ENCODE results near the gene NUDT22. TPM values are rescaled to one million over a fixed set of nuclear protein-coding genes. Genes with fewer than 3 reads are reported as not detected.
"Not testable (repeated sequence)": the region's sequence is repeated elsewhere in the genome, so short reads cannot be mapped to it uniquely, and the experiment has no call there.

NUDT22 gene
- total RNA-seq, 1 donor from 2014 or later = 45.0 TPM

GRCh38 chr11:64244107-64244506, 18.0 kb downstream of the NUDT22 start:
- intact Hi-C loops (cut with DNase I) = no loop called here

DNA sequence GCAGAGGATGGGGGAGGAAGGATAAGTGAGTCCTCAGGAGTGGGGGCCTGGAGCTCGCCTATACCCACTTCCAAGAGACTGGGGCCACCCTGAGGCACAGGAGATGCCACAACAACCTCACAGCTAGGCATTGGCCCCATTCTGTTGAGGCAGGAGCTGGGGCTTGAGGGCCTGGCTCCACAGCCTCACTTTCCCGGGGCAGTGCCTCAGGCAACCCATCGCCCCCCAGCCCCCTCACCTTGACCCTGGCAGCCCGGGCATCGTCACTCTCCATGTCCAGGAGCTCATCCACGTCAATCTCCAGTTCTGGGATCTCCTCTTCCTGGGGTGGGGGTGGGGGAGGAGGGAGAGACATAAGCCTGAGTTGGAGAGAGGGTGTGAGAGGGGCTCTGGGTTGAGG, 18.9 kb downstream of the NUDT22 start:
- TF ChIP-seq, protein P1, sequence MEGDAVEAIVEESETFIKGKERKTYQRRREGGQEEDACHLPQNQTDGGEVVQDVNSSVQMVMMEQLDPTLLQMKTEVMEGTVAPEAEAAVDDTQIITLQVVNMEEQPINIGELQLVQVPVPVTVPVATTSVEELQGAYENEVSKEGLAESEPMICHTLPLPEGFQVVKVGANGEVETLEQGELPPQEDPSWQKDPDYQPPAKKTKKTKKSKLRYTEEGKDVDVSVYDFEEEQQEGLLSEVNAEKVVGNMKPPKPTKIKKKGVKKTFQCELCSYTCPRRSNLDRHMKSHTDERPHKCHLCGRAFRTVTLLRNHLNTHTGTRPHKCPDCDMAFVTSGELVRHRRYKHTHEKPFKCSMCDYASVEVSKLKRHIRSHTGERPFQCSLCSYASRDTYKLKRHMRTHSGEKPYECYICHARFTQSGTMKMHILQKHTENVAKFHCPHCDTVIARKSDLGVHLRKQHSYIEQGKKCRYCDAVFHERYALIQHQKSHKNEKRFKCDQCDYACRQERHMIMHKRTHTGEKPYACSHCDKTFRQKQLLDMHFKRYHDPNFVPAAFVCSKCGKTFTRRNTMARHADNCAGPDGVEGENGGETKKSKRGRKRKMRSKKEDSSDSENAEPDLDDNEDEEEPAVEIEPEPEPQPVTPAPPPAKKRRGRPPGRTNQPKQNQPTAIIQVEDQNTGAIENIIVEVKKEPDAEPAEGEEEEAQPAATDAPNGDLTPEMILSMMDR (IDR thresholded peaks at IDR 0.05) = no peak
- peak overlapping the region; percentile 72 for H3K27ac ChIP-seq
- no peaks in the 10 kb centered on the region for H3K9me3 ChIP-seq
- H3K4me3 ChIP-seq = peak overlapping the region; percentile 76
- peaks cover 42% of the 10 kb centered on the region for H3K4me1 ChIP-seq
- ATAC-seq (no peak), DNase-seq (no peak)
- no peaks in the 10 kb centered on the region for H3K27me3 ChIP-seq (ENCODE audit: low read depth)
- peaks cover 13% of the 10 kb centered on the region for H3K36me3 ChIP-seq
- intact Hi-C loops (cut with DNase I) = no loop called here

More at GRCh38 chr11:64244107-64244506, 18.0 kb downstream of the NUDT22 start:
- Histone ChIP-seq H3K4me3 (no peak overlapping the region), H3K27ac (no peak overlapping the region), H3K27me3 (ENCODE audit: low read depth) (no peaks in the 10 kb centered on the region), H3K36me3 (peaks cover 16% of the 10 kb centered on the region), H3K4me1 (peaks cover 51% of the 10 kb centered on the region), H3K9me3 (no peaks in the 10 kb centered on the region)
- no peak for ATAC-seq
- TF ChIP-seq, protein P1 (IDR thresholded peaks at IDR 0.05) = no peak
- no peak for DNase-seq

DNA sequence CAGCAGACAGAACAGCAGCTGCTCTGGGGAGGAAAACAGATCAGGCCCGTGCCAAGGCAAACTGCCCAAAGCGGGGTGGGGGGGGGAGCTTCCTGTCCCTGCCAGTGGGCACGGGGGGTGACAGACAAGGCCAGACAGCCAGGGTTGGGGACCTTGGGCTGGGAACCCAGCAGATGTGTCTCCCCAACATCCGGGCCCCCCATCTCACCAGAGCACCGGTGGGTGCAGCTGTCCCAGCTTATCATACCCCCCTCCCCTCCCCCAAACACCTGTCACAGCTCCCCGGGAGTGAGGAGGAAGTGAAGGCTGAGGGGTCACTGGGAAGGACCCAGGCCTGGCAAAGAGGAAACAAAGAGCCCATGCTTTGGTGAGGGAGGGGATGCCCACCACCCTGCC, 19.3 kb downstream of the NUDT22 start:
- ATAC-seq = no peak

DNA sequence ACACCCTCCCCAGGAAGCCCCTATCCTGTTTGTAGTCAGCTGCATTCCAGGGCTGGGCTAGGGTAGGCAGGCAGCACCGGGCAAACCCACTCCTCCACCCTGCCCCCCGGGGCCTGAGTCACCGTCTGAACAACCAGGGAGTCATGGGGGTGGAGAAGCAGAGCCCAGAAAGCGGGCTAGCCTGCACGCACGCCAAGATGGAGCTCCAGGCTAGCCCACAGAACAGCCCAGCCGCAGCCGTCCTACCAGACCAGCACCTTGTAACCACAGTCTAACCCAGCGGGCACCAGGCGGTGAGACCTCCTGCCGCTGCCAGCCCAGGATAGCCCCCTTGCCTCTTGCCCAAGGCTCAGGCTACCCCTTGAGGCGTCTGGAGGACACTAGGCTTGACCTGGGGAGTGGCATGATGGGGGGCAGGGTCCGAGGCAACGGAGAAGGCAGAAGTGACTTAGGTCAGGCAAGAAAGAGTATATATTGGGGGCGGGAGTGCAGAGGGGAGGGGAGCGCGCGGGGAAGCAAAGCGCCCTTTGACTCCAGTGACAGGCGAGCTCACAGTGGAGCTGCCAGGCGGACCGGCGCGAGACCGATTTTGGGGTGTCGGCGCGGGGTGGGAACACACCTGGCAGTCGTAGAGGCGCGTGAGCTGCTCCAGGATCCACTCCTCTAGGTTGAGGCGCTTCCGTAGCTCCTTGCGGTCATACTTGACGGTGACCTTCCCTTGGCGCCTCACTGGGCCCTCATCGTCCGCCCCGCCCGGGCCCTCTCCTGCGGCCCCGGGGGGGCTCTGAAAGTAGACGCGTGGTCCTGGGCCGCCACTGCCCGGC, 19.9 kb downstream of the NUDT22 start:
- no peak for ATAC-seq

More for the DNA sequence above, 19.3 kb downstream of the NUDT22 start:
- TF ChIP-seq, protein P1 (IDR thresholded peaks at IDR 0.05) = no peak
- intact Hi-C loops (cut with DNase I) = no loop called here
- no peak for DNase-seq
- no peaks in the 10 kb centered on the region for H3K27me3 ChIP-seq (ENCODE audit: low read depth)
- peak overlapping the region; percentile 76 for H3K4me3 ChIP-seq
- no peaks in the 10 kb centered on the region for H3K9me3 ChIP-seq
- H3K36me3 ChIP-seq = peaks cover 13% of the 10 kb centered on the region
- H3K27ac ChIP-seq = peak overlapping the region; percentile 72
- H3K4me1 ChIP-seq = peaks cover 38% of the 10 kb centered on the region

GRCh38 chr11:64246621-64246870, 20.5 kb downstream of the NUDT22 start:
- Histone ChIP-seq H3K36me3 (peaks cover 13% of the 10 kb centered on the region), H3K4me3 (peak overlapping the region; percentile 94), H3K4me1 (peaks cover 42% of the 10 kb centered on the region)
- H3K27ac ChIP-seq; H3K9me3 ChIP-seq; intact Hi-C loops (cut with DNase I); H3K27me3 ChIP-seq (ENCODE audit: low read depth); ATAC-seq; DNase-seq: not testable (repeated sequence)

More for the DNA sequence above, 19.9 kb downstream of the NUDT22 start:
- DNase-seq = peak; percentile 76
- intact Hi-C loops (cut with DNase I) = no loop called here
- H3K4me3 ChIP-seq = peak overlapping the region; percentile 76
- peak overlapping the region; percentile 72 for H3K27ac ChIP-seq
- peaks cover 13% of the 10 kb centered on the region for H3K36me3 ChIP-seq
- no peaks in the 10 kb centered on the region for H3K27me3 ChIP-seq (ENCODE audit: low read depth)
- TF ChIP-seq, protein P1 (IDR thresholded peaks at IDR 0.05) = no peak
- H3K9me3 ChIP-seq = no peaks in the 10 kb centered on the region
- H3K4me1 ChIP-seq = peaks cover 41% of the 10 kb centered on the region
